HepG2 (cell line): ENCODE measurements around the gene COA1. TPM values are rescaled to one million over a fixed set of nuclear protein-coding genes. Genes with fewer than 3 reads are reported as not detected.

Experiments used
- CCDC6 ChIP-seq: sonication (generic); formaldehyde crosslinking; IDR thresholded peaks from 2 replicates; pipeline ENCODE4 v1.8.1; 2022; ENCODE audit warnings: mild to moderate bottlenecking, missing genetic modification reagents, moderate library complexity
- DPF2 ChIP-seq: sonication (generic); formaldehyde crosslinking; IDR thresholded peaks from 2 replicates; pipeline ENCODE4 v1.4.0; 2020; ENCODE audit warnings: mild to moderate bottlenecking, low read depth, missing genetic modification reagents, borderline replicate concordance
- KDM4B ChIP-seq: sonication (generic); formaldehyde crosslinking; IDR thresholded peaks from 2 replicates; pipeline ENCODE4 v1.4.0; 2020; ENCODE audit warnings: missing genetic modification reagents
- KLF6 ChIP-seq: IDR thresholded peaks from 2 replicates; pipeline ENCODE4 v1.8.0; 2016; ENCODE audit warnings: missing biosample characterization, missing genetic modification reagents
- MEIS1 ChIP-seq: sonication (generic); formaldehyde crosslinking; IDR thresholded peaks from 2 replicates; pipeline ENCODE4 v1.9.0; 2021; ENCODE audit warnings: mild to moderate bottlenecking, missing genetic modification reagents, moderate library complexity, borderline replicate concordance
- MYNN ChIP-seq: sonication (generic); formaldehyde crosslinking; IDR thresholded peaks from 2 replicates; pipeline ENCODE4 v1.4.0; 2020; ENCODE audit warnings: mild to moderate bottlenecking, low read depth, missing genetic modification reagents
- ZNF644 ChIP-seq: IDR thresholded peaks from 2 replicates; pipeline ENCODE4 v1.6.1; 2016; ENCODE audit warnings: low read depth
- ZNF792 ChIP-seq: IDR thresholded peaks from 2 replicates; pipeline ENCODE4 v1.6.1; 2016
- polyA plus RNA-seq, 8 experiments: library from polyadenylated mRNA; depleted of rRNA in 3 of 8; stranded (reverse) in 7 of 8; unstranded in 1 of 8; fragments of >200 nt; fragmentation: Illumina TruSeq in 4 of 8; extraction: Trizol in 4 of 8; gene quantifications; 2 replicates each; pipeline versions ENCODE4 v1.2.1 to v1.2.3, GENCODE V29; 2011 to 2016; ENCODE audit warnings: low read depth in 4 of 8, missing spikeins in 1 of 8, mixed read lengths in 1 of 8; ENCODE audit not compliant: insufficient read depth in 1 of 8
- total RNA-seq, 5 experiments: library from RNA; depleted of rRNA; stranded (reverse); fragments of >200 nt; fragmentation: Illumina TruSeq; extraction: Trizol; gene quantifications; 2 replicates each; pipeline ENCODE4 v1.2.3, GENCODE V29; 2016; ENCODE audit warnings: low read depth in 1 of 5
- TF ChIP-seq, protein P1 (sequence below), 2 experiments: fragments of 450-650 bp in 1 of 2; sonication (generic) in 1 of 2; formaldehyde crosslinking in 1 of 2; IDR thresholded peaks; 2 replicates each; pipeline versions ENCODE4 v1.6.1 to v1.8.0; 2016 to 2022; ENCODE audit warnings: antibody characterized with exemption in 1 of 2, mild to moderate bottlenecking in 1 of 2, missing genetic modification reagents in 1 of 2
- TF ChIP-seq, protein P2 (sequence below): sonication (generic); formaldehyde crosslinking; IDR thresholded peaks from 2 replicates; pipeline ENCODE4 v1.8.0; 2022; ENCODE audit warnings: missing genetic modification reagents, low read depth, mild to moderate bottlenecking, borderline replicate concordance
- TF ChIP-seq, protein P3 (sequence below): IDR thresholded peaks from 2 replicates; pipeline ENCODE4 v1.4.0; 2020; ENCODE audit warnings: mild to moderate bottlenecking, missing genetic modification reagents

The COA1 gene
- total and polyA plus RNA-seq, 2 of the 13 experiments (the other 11 are each of a cell fraction or from before 2014, with no cell fraction given): 33.2 to 65.7 TPM

DNA sequence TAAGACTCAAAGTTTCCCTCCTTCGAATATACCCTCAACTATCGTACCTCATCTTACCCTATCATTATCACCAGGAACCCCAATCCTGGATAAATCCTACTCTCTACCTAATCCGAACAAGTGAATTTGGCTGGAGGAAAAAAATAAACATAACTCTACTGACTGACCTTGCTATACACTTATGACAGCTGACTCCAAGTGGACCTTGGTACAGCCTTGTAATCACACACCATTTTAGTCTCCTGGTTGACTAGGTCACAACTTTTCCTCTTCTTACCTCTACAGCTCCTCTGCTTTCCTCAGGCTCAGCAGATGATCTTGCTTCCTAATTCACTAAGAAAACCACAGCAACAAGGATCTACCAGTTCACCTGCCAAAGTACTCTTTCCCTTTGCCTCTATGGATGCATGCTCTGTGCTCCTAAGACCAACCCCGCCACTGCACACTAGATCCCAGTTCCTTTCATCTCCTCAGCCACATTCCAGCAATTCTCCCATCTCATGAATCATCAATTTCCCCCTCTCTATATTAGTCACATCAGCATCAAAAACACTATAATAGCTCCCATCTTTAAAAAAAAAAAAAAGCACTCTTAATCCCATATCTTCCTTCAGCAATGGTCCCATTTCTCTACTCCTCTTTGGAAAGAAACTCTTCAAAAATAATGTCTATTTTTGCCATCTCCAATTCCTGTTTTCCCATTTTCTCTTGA is 35.5 kb downstream of the COA1 start (continued):
- TF ChIP-seq, protein P1, sequence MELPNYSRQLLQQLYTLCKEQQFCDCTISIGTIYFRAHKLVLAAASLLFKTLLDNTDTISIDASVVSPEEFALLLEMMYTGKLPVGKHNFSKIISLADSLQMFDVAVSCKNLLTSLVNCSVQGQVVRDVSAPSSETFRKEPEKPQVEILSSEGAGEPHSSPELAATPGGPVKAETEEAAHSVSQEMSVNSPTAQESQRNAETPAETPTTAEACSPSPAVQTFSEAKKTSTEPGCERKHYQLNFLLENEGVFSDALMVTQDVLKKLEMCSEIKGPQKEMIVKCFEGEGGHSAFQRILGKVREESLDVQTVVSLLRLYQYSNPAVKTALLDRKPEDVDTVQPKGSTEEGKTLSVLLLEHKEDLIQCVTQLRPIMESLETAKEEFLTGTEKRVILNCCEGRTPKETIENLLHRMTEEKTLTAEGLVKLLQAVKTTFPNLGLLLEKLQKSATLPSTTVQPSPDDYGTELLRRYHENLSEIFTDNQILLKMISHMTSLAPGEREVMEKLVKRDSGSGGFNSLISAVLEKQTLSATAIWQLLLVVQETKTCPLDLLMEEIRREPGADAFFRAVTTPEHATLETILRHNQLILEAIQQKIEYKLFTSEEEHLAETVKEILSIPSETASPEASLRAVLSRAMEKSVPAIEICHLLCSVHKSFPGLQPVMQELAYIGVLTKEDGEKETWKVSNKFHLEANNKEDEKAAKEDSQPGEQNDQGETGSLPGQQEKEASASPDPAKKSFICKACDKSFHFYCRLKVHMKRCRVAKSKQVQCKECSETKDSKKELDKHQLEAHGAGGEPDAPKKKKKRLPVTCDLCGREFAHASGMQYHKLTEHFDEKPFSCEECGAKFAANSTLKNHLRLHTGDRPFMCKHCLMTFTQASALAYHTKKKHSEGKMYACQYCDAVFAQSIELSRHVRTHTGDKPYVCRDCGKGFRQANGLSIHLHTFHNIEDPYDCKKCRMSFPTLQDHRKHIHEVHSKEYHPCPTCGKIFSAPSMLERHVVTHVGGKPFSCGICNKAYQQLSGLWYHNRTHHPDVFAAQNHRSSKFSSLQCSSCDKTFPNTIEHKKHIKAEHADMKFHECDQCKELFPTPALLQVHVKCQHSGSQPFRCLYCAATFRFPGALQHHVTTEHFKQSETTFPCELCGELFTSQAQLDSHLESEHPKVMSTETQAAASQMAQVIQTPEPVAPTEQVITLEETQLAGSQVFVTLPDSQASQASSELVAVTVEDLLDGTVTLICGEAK (IDR thresholded peaks at IDR 0.05): no peak
- TF ChIP-seq, protein P1 (CRISPR knock-in tag; IDR thresholded peaks at IDR 0.05): no peak
- TF ChIP-seq ZNF792 (CRISPR knock-in tag) (no peak), ZNF644 (CRISPR knock-in tag) (0 out of 2 replicates have a peak, but pooled peaks have one; percentile 59), MEIS1 (no peak), MYNN (CRISPR knock-in tag) (no peak), KDM4B (CRISPR knock-in tag) (no peak), DPF2 (CRISPR knock-in tag) (no peak), KLF6 (CRISPR knock-in tag) (no peak), CCDC6 (CRISPR knock-in tag) (0 out of 2 replicates have a peak, but pooled peaks have one; percentile 21)
- TF ChIP-seq, protein P2, sequence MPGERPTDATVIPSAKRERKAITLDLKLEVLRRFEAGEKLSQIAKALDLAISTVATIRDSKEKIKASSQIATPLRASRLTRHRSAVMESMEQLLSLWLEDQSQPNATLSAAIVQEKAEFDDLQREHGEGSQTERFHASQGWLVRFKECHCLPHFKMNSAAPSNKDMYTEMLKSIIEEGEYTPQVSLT (CRISPR knock-in tag): no peak
- TF ChIP-seq, protein P3, sequence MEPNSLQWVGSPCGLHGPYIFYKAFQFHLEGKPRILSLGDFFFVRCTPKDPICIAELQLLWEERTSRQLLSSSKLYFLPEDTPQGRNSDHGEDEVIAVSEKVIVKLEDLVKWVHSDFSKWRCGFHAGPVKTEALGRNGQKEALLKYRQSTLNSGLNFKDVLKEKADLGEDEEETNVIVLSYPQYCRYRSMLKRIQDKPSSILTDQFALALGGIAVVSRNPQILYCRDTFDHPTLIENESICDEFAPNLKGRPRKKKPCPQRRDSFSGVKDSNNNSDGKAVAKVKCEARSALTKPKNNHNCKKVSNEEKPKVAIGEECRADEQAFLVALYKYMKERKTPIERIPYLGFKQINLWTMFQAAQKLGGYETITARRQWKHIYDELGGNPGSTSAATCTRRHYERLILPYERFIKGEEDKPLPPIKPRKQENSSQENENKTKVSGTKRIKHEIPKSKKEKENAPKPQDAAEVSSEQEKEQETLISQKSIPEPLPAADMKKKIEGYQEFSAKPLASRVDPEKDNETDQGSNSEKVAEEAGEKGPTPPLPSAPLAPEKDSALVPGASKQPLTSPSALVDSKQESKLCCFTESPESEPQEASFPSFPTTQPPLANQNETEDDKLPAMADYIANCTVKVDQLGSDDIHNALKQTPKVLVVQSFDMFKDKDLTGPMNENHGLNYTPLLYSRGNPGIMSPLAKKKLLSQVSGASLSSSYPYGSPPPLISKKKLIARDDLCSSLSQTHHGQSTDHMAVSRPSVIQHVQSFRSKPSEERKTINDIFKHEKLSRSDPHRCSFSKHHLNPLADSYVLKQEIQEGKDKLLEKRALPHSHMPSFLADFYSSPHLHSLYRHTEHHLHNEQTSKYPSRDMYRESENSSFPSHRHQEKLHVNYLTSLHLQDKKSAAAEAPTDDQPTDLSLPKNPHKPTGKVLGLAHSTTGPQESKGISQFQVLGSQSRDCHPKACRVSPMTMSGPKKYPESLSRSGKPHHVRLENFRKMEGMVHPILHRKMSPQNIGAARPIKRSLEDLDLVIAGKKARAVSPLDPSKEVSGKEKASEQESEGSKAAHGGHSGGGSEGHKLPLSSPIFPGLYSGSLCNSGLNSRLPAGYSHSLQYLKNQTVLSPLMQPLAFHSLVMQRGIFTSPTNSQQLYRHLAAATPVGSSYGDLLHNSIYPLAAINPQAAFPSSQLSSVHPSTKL (CRISPR knock-in tag): peak; percentile 37; the same call in 1 of the 2 replicates
